ENCODE data around the gene ITGB6. TPM values are rescaled to one million over a fixed set of nuclear protein-coding genes. Genes with fewer than 3 reads are reported as not detected.
A peak's percentile ranks its signal among the peaks of the same experiment; 100 is the strongest.
"Not testable (repeated sequence)": the region's sequence is repeated elsewhere in the genome, so short reads cannot be mapped to it uniquely, and the experiment has no call there.

Gene ITGB6
- polyA plus RNA-seq, 10 donors = 31.8 to 71.6 (median 44.8) TPM

GRCh38 chr2:160181146-160181836 is 18.8 kb downstream of the ITGB6 start:
- peak in 1 of 3 donors; percentile 15 for DNase-seq

- not testable (repeated sequence) for DNase-seq
Observed at GRCh38 chr2:160180690-160181089, 19.4 kb downstream of the ITGB6 start.

GRCh38 chr2:160180172-160180571 is 19.9 kb downstream of the ITGB6 start:
- no peak for DNase-seq

GRCh38 chr2:160175169-160176134 is 24.6 kb downstream of the ITGB6 start:
- no peak for DNase-seq

- DNase-seq = no peak
Observed at GRCh38 chr2:160174322-160174721, 25.8 kb downstream of the ITGB6 start.

GRCh38 chr2:160169988-160170387 is 30.1 kb downstream of the ITGB6 start:
- DNase-seq = no peak

- DNase-seq = no peak
Observed at GRCh38 chr2:160169471-160169870, 30.6 kb downstream of the ITGB6 start.

GRCh38 chr2:160168878-160169277 is 31.2 kb downstream of the ITGB6 start:
- no peak for DNase-seq

- no peak for DNase-seq
Observed at GRCh38 chr2:160167089-160167740, 32.9 kb downstream of the ITGB6 start.

- DNase-seq = no peak
Observed at GRCh38 chr2:160165996-160166395, 34.1 kb downstream of the ITGB6 start.

GRCh38 chr2:160165081-160165480 is 35.0 kb downstream of the ITGB6 start:
- DNase-seq = no peak

GRCh38 chr2:160157861-160158829 is 41.9 kb downstream of the ITGB6 start:
- peak in 1 of 3 donors; percentile 17 for DNase-seq

GRCh38 chr2:160156665-160157064 is 43.4 kb downstream of the ITGB6 start:
- DNase-seq = no peak

GRCh38 chr2:160156100-160156499 is 44.0 kb downstream of the ITGB6 start:
- no peak for DNase-seq

GRCh38 chr2:160148419-160148818 is 51.7 kb downstream of the ITGB6 start:
- DNase-seq = not testable (repeated sequence)

- no peak for DNase-seq
Observed at GRCh38 chr2:160145471-160145870, 54.6 kb downstream of the ITGB6 start.

GRCh38 chr2:160144280-160144990 is 55.6 kb downstream of the ITGB6 start:
- no peak for DNase-seq

- DNase-seq = no peak
Observed at GRCh38 chr2:160142472-160142871, 57.6 kb downstream of the ITGB6 start.

- DNase-seq = no peak
Observed at GRCh38 chr2:160141912-160142311, 58.2 kb downstream of the ITGB6 start.

GRCh38 chr2:160141419-160141818 is 58.7 kb downstream of the ITGB6 start:
- no peak for DNase-seq
